ENCODE results near the gene ORM1. TPM values are rescaled to one million over a fixed set of nuclear protein-coding genes. Genes with fewer than 3 reads are reported as not detected.

The ORM1 gene
- total and polyA plus RNA-seq, 2 donors (not counting 1 experiment from before 2014, with no cell fraction given), result not detected

DNA sequence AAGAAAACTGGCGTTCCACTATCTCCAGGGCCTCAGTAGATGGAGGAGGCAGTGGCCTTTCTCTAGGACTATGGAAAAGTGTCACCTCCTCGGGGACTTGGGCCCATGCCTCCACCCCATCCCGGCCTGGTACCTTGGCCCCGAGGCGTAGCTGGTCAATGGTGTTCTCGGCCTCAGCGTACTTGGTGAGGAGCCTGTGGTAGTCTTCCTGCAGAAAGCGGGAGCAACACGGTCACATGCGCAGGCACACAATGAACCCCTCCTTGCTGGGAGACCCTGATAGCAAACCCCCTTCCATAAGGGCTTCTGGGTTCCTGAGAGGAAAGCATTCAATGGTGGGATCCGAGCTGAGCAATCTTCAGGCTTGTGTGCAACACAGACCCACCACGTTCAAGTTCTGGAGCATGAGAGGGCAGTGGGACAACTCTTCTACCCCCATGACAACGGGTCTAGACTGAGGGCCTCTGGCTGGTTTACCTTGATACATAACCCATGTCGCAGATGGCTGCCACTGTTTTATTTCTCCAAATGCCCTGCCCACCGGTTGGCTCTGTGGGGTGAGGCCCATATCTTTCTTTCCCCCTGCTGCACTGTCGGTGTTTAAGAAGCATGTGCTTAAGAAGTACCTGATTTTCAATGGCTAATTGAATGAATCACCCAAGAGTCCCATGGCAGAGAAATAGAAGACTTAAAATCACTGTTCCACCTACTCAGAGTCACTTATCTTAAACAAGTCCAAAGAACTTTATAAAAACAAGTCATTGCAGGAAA, 51.2 kb downstream of the ORM1 start:
- Histone ChIP-seq H2AFZ (ENCODE audit: low read length) (no peak overlapping the region), H3K79me2 (ENCODE audit: control insufficient read depth, insufficient read depth, low read length) (no peaks in the 10 kb centered on the region), H3K27ac (ENCODE audit: insufficient read depth, low read length) (no peak overlapping the region), H3K9ac (ENCODE audit: insufficient read depth, low read length) (no peak overlapping the region), H3K27me3 (ENCODE audit: control insufficient read depth, insufficient read depth, low read length) (no peaks in the 10 kb centered on the region), H3K4me2 (ENCODE audit: extremely low read depth, insufficient read depth, low read length) (no peak overlapping the region), H3K4me3 (replicated peaks in 1 of 4; ENCODE audit: control extremely low read depth in 1 of 4, insufficient read depth in 1 of 4, low read depth in 3 of 4, low read length in 4 of 4) (no peak overlapping the region), H3K4me1 (ENCODE audit: control insufficient read depth, extremely low read depth, insufficient read depth, low read length) (peaks cover 11% of the 10 kb centered on the region), H3K36me3 (ENCODE audit: control insufficient read depth, insufficient read depth, low read length) (peaks cover 5% of the 10 kb centered on the region), H4K20me1 (ENCODE audit: control insufficient read depth, extremely low read depth, insufficient read depth, low read length) (no peaks in the 10 kb centered on the region), H3K9me3 (ENCODE audit: control insufficient read depth, insufficient read depth, low read depth, low read length) (no peaks in the 10 kb centered on the region)
- no peak for DNase-seq (ENCODE audit: low read depth in 2 of 2)
- TF ChIP-seq, protein P1, sequence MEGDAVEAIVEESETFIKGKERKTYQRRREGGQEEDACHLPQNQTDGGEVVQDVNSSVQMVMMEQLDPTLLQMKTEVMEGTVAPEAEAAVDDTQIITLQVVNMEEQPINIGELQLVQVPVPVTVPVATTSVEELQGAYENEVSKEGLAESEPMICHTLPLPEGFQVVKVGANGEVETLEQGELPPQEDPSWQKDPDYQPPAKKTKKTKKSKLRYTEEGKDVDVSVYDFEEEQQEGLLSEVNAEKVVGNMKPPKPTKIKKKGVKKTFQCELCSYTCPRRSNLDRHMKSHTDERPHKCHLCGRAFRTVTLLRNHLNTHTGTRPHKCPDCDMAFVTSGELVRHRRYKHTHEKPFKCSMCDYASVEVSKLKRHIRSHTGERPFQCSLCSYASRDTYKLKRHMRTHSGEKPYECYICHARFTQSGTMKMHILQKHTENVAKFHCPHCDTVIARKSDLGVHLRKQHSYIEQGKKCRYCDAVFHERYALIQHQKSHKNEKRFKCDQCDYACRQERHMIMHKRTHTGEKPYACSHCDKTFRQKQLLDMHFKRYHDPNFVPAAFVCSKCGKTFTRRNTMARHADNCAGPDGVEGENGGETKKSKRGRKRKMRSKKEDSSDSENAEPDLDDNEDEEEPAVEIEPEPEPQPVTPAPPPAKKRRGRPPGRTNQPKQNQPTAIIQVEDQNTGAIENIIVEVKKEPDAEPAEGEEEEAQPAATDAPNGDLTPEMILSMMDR (conservative IDR thresholded peaks at IDR 0.05 in 1 of 2, IDR thresholded peaks at IDR 0.05 in 1 of 2; ENCODE audit: low read depth in 1 of 2, low read length in 2 of 2), result no peak
- TF ChIP-seq EZH2 (IDR thresholded peaks at IDR 0.05; ENCODE audit: low read length, missing control alignments), result no peak

DNA sequence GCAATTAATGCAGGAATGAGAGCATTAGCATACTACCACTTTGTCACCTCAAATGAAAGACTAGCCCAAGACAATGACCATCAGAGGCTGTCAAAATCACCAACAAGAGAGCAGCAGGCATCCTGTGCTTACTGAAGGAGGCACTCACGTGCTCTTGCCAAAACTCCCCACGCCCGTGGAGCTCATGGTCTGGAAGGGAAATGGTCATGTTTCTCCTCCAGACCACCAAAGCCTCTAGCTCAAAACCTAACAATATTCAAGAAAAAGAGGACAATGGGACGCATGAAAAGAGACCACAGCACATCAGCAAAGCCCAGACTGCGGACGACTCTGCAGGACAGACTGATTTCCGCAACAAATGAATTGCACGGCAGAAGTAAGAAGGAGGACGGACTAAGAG, 52.0 kb downstream of the ORM1 start:
- no peaks in the 10 kb centered on the region for H4K20me1 ChIP-seq (ENCODE audit: control insufficient read depth, extremely low read depth, insufficient read depth, low read length)
- no peak overlapping the region for H3K27ac ChIP-seq (ENCODE audit: insufficient read depth, low read length)
- no peak overlapping the region for H3K9ac ChIP-seq (ENCODE audit: insufficient read depth, low read length)
- H2AFZ ChIP-seq (ENCODE audit: low read length), result no peak overlapping the region
- TF ChIP-seq, protein P1 (conservative IDR thresholded peaks at IDR 0.05 in 1 of 2, IDR thresholded peaks at IDR 0.05 in 1 of 2; ENCODE audit: low read depth in 1 of 2, low read length in 2 of 2), result no peak
- TF ChIP-seq EZH2 (IDR thresholded peaks at IDR 0.05; ENCODE audit: low read length, missing control alignments), result no peak
- H3K27me3 ChIP-seq (ENCODE audit: control insufficient read depth, insufficient read depth, low read length), result no peaks in the 10 kb centered on the region
- no peak overlapping the region for H3K4me2 ChIP-seq (ENCODE audit: extremely low read depth, insufficient read depth, low read length)
- H3K36me3 ChIP-seq (ENCODE audit: control insufficient read depth, insufficient read depth, low read length), result peaks cover 5% of the 10 kb centered on the region
- no peaks in the 10 kb centered on the region for H3K9me3 ChIP-seq (ENCODE audit: control insufficient read depth, insufficient read depth, low read depth, low read length)
- H3K4me3 ChIP-seq (replicated peaks in 1 of 4; ENCODE audit: control extremely low read depth in 1 of 4, insufficient read depth in 1 of 4, low read depth in 3 of 4, low read length in 4 of 4), result no peak overlapping the region
- no peak for DNase-seq (ENCODE audit: low read depth in 2 of 2)
- peaks cover 11% of the 10 kb centered on the region for H3K4me1 ChIP-seq (ENCODE audit: control insufficient read depth, extremely low read depth, insufficient read depth, low read length)
- H3K79me2 ChIP-seq (ENCODE audit: control insufficient read depth, insufficient read depth, low read length), result no peaks in the 10 kb centered on the region

DNA sequence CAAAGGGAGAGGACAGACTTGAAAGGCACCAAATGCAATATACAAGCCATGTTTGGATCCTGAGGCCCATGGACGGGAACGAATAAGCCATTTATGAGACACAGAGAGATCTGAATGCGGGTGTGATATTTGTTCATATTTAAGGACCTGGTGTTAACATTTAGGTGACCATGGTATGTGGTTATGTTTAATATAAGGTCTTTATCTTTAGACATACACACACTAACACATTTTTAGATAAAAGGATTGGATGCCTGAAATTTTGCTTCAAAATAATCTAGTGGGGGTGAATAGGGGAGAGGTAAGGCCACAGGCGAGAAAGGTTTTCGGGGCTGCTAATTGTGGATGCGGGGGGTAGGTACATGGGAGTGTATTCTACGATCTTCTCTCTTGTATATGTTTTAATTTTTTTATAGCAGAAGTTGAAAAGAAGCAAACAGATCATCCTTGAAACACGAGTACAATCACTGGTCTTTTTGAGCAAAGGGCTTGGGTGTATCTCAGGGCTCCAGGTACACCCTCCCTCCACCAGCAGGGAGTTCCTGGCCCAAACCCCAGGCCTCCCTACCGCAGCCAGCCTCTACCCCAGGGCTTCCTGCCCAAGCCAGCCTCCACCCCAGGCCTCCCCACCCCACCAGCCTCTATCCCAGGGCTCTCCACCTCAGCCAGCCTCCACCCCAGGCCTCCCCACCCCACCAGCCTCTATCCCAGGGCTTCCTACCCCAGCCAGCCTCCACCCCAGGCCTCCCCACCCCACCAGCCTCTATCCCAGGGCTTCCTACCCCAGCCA, 52.7 kb downstream of the ORM1 start:
- H3K4me2 ChIP-seq (ENCODE audit: extremely low read depth, insufficient read depth, low read length), result no peak overlapping the region
- no peak overlapping the region for H3K9ac ChIP-seq (ENCODE audit: insufficient read depth, low read length)
- H3K27ac ChIP-seq (ENCODE audit: insufficient read depth, low read length), result no peak overlapping the region
- no peak overlapping the region for H2AFZ ChIP-seq (ENCODE audit: low read length)
- H4K20me1 ChIP-seq (ENCODE audit: control insufficient read depth, extremely low read depth, insufficient read depth, low read length), result no peaks in the 10 kb centered on the region
- H3K79me2 ChIP-seq (ENCODE audit: control insufficient read depth, insufficient read depth, low read length), result no peaks in the 10 kb centered on the region
- H3K27me3 ChIP-seq (ENCODE audit: control insufficient read depth, insufficient read depth, low read length), result no peaks in the 10 kb centered on the region
- peaks cover 5% of the 10 kb centered on the region for H3K36me3 ChIP-seq (ENCODE audit: control insufficient read depth, insufficient read depth, low read length)
- H3K9me3 ChIP-seq (ENCODE audit: control insufficient read depth, insufficient read depth, low read depth, low read length), result no peaks in the 10 kb centered on the region
- no peak overlapping the region for H3K4me3 ChIP-seq (replicated peaks in 1 of 4; ENCODE audit: control extremely low read depth in 1 of 4, insufficient read depth in 1 of 4, low read depth in 3 of 4, low read length in 4 of 4)
- no peak for DNase-seq (ENCODE audit: low read depth in 2 of 2)
- TF ChIP-seq, protein P1 (conservative IDR thresholded peaks at IDR 0.05 in 1 of 2, IDR thresholded peaks at IDR 0.05 in 1 of 2; ENCODE audit: low read depth in 1 of 2, low read length in 2 of 2), result no peak
- TF ChIP-seq EZH2 (IDR thresholded peaks at IDR 0.05; ENCODE audit: low read length, missing control alignments), result no peak
- H3K4me1 ChIP-seq (ENCODE audit: control insufficient read depth, extremely low read depth, insufficient read depth, low read length), result peaks cover 11% of the 10 kb centered on the region
